Lung microvascular endothelial cell (primary cell): Measurements from ENCODE around the gene RIPOR1. TPM values are rescaled to one million over a fixed set of nuclear protein-coding genes. Genes with fewer than 3 reads are reported as not detected.

Source experiments
- DNase-seq, 2 donors: peaks; one replicate each; pipeline versions ENCODE4 v3.0.0 to v3.0.0-alpha.2; 2010; ENCODE audit warnings: low read depth in 2 of 2
- total RNA-seq: library from RNA; depleted of rRNA; stranded (reverse); fragments of >200 nt; gene quantifications from 2 replicates; pipeline ENCODE4 v1.2.1, GENCODE V29; 2014

The RIPOR1 gene
- total RNA-seq, 1 donor from 2014 or later, result 23.4 TPM

GRCh38 chr16:67551091-67551490 is 22.5 kb downstream of the RIPOR1 start:
- no peak for DNase-seq

GRCh38 chr16:67551972-67552371 is 23.3 kb downstream of the RIPOR1 start:
- no peak for DNase-seq

DNA sequence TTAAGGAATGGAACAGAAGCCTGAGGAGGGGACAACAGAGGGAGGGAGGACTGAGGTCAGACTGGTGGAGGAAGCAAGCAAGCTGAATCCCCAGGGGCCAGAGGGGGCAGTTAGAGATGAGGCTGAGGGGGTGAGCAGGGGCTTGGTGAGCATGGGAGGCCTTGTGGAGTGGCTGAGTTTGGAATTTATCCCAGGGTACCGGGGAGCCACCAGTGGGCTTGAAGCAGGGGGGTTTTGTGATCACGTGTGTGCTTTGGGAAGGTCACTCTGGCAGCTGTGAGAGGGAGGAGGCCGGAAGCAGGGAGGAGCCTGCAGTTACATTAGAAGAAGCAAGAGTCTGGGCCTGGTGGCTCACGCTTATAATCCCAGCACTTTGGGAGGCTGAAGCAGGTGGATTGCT is 23.8 kb downstream of the RIPOR1 start:
- no peak for DNase-seq

DNA sequence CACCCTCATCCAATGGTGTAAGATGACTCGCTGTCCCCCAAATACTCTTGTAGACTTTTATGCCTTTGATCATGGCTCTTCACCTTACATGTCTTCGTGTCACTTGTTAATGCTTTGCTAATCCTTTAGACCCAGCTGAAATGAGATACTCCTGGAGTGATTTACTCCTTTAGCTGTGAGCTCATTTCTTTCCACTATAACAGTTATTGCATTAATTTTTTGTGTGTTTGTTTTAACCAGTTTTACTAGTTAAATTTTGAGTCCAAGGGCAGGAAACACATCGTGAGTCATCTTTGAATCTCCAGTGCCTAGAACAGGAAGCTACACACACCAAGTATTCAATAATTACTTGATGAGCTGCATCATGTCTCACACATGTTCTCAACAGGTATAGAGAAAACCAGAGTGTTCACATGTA is 27.2 kb downstream of the RIPOR1 start:
- peak in 1 of 2 donors; percentile 82 for DNase-seq

DNA sequence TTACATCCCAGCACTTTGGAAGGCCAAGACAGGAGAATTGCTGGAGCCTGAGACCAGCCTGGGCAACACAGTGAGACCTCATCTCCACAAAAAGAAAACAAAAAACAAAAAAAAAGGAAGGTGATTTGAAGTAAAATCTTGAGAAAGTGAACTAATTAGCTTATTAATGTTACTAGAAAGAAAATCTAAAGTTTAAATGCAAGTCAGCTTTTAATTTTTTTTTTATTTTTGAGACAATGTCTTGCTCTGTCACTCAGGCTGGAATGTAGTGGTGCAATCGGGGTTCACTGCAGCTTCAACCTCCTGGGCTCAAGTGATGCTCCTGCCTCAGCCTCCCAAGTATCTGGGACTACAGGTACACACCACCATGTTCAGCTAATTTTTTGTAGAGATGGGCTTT is 30.2 kb downstream of the RIPOR1 start:
- no peak for DNase-seq

DNA sequence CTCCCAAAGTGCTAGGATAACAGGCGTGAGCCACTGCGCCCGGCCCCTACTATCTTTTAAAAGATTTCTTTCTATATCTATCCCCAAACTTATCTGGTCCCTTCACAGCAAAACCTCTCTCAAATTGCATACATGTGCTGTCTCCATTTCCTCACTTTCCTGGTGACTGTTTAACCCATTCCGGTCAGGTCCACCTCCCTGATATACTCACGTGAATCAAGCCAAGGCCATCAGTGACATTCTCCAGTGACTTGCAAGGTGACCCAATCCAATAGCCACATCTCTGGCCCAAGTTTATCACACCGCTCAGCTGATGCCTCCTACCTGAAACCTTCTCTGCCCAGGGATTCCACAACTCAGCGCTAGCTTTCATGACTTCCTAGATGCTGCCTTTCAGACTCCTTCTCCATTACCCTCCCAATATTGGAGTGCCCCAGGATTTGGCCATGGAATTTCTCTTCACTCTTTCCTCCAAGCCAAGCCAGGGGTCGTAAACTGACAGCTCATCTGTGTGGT is 32.3 kb downstream of the RIPOR1 start:
- no peak for DNase-seq

DNA sequence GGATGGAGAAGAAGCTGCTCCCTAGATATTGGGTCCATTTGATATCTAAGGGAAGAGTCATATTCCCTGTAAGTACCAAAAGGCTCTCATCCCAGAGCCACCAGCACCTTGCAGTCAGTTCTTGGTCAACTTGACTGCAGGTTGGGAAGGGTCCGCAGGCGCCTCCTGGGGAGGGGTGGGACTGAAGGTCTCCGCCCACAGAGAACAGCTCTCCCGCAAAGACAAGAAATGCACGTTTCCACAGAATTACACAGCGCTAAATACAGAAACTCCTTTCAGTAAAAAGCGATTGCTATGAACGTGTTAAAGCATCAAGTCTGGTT is 32.8 kb downstream of the RIPOR1 start:
- DNase-seq, result no peak

- peak; percentile 98 for DNase-seq
Measured at GRCh38 chr16:67561824-67562525, 33.3 kb downstream of the RIPOR1 start.

- peak; percentile 87 to 91 for DNase-seq
Measured at GRCh38 chr16:67562526-67562917, 33.9 kb downstream of the RIPOR1 start, which contains the start of gene CTCF. TSS of gene CTCF (plus strand) at chr16:67562526. CDS start at chr16:67610833, 48,307 bp downstream.

GRCh38 chr16:67562918-67563707 is 34.5 kb downstream of the RIPOR1 start:
- DNase-seq, result peak; percentile 71 to 73

GRCh38 chr16:67563708-67564468 is 35.3 kb downstream of the RIPOR1 start:
- peak; percentile 42 to 64 for DNase-seq

DNA sequence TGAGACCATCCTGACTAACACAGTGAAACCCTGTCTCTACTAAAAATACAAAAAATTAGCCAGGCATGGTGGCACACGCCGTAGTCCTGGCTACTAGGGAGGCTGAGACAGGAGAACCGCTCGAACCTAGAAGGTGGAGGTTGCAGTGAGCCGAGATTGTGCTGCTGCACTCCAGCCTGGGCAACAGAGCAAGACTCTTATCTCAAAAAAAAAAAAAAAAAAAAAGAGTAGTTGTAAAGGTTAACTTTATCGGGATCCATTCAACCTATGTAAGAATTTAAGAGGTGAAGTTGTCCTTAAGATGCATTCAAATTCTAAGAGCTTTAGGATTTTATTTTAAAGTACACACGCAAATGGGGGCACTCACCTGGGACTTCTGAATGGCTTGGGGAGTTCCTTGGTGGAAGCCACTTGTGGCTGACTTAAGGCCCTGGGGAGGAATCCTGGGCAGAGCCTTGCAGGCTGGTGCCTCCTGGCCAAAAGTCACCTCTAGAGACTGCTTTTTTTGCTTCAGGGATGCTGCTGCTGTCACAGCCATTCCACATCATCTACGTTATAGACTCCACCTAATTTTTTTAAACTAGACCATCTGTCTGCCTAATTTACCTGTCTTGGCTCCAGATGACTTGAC is 37.0 kb downstream of the RIPOR1 start:
- DNase-seq, result no peak

- DNase-seq, result no peak
Measured at GRCh38 chr16:67571464-67571863, 42.8 kb downstream of the RIPOR1 start.

DNA sequence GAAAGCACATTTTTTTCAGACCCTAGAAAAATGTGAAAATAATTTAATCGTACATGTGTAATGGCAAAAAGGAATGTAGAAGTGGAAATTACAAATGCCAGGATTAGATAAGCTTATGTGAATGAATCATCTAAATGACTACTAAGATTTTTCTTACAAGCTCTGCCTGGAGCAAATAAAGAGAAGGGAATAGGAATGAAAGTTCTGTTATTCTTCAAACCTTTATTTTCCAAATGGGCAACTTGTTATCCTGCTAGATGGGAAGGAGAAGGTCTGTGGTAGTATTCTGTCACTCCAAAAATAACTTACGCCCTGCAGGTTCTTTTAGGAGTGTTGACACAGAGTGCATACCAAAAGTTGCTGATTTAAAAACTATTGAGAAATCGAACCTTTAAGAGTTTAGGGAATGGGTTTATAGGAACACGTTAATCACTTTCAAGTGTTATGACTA is 43.4 kb downstream of the RIPOR1 start:
- DNase-seq, result no peak

DNA sequence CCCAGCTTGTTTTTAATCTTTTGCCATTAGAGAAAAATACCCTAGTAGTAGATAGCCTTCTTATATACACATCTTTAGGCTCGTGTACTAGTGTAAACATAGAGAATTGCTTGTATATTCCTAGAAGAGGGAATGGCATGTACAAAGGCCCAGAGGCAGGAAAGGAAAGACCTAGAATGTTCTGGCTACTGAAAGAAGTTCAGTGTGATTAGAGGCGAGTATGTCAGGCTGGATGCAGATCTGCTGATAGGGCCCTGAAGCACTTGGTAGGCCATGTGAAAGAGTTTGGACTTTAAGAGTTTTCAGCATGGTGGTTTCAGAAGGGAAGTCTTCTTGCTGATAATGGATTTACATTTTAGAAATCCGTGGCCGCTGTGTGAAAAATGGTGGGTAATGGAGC is 51.1 kb downstream of the RIPOR1 start:
- DNase-seq, result no peak

DNA sequence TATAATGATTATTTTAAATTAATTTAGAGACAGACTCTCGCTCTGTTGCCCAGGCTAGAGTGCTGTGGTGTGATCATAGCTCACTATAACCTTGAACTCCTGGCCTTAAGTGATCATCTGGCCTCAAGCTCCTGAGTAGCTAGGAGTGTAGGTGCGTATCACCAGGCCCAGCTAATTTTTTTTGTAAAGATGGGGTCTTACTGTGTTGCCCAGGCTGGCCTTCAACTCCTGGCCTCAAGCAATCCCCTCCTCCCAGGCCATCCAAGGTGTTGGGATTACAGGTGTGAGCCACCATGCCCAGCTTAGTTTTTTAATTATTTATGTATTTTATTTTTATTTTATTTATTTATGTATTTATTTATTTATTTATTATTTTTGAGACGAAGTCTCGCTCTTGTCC is 51.6 kb downstream of the RIPOR1 start:
- no peak for DNase-seq

DNA sequence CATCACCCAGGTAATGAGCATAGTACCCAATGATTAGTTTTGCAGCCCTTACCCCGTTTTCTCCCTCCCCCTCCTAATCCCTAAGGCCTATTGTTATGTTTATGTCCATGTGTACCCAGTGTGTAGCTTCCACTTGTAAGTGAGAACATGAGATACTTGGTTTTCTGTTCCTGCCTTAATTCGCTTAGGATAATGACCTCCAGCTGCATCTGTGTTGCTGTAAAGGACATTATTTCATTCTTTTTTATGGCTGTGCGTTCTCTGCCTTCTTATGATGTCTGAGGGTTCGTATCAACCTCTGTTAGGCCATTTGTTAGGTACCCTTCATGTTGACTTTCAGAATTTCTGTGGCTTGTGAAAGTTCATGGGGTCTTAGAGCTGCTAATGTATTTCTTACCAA is 64.7 kb downstream of the RIPOR1 start:
- no peak for DNase-seq

DNA sequence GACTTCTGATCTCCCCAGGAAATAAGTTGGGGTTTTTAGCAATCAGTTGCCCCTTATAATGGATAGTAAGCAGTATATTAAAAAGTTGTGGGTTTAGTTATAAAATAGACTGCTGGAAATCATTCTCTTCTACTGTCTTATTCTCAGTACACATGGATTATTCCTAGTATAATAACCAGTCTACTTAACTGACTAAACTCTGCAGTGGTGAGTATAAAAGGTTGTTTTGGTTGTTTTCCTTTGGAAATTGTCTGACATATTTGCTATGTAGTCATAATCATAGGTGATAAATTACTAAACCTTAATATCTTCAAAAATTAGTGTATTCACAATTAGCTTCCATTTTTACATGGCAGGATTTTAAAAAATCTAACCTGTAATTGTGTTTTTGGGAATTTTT is 65.1 kb downstream of the RIPOR1 start:
- DNase-seq, result no peak

GRCh38 chr16:67594256-67594915 is 65.8 kb downstream of the RIPOR1 start:
- DNase-seq, result peak in 1 of 2 donors; percentile 75

- peak in 1 of 2 donors; percentile 53 for DNase-seq
Measured at GRCh38 chr16:67594956-67595355, 66.3 kb downstream of the RIPOR1 start.
